Muscle of back (tissue), 13 donors: ENCODE results near the gene ADCY7. TPM values are rescaled to one million over a fixed set of nuclear protein-coding genes. Genes with fewer than 3 reads are reported as not detected.
"Not testable (repeated sequence)": the region's sequence is repeated elsewhere in the genome, so short reads cannot be mapped to it uniquely, and the experiment has no call there.

Experiments used
- DNase-seq, 3 donors: peaks; one replicate each; pipeline versions ENCODE4 v3.0.0 to v3.0.0-alpha.2; 2013
- long read RNA-seq, 9 donors: transcript quantifications; one replicate each; lab custom pipeline, GENCODE V29; 2026
- polyA plus RNA-seq, 10 donors: library from polyadenylated mRNA; unstranded; fragments of 120-200 nt; gene quantifications; one replicate each; pipeline ENCODE4 v1.2.1, GENCODE V29; 2013; ENCODE audit not compliant: insufficient read length in 10 of 10

ADCY7 gene
- polyA plus RNA-seq: 10 to 100 TPM in 1 of 10 donors, 1 to 10 TPM in 9; 4.6 to 10.6 (median 8.9) TPM
- long read RNA-seq, donor 1, partial matches to known transcripts: 69 of 74 reads
- long read RNA-seq, donor 1, other reads (novel, unspliced or antisense): 5 of 74 reads
- long read RNA-seq, donor 2: 0 reads
- long read RNA-seq, donor 3: 0 reads
- long read RNA-seq, donor 4, partial matches to known transcripts: 75 of 81 reads
- long read RNA-seq, donor 4, other reads (novel, unspliced or antisense): 6 of 81 reads
- long read RNA-seq, donor 5, partial matches to known transcripts: 127 of 127 reads
- long read RNA-seq, donor 5, other reads (novel, unspliced or antisense): 0 of 127 reads
- long read RNA-seq, donor 6, partial matches to known transcripts: 154 of 162 reads
- long read RNA-seq, donor 6, other reads (novel, unspliced or antisense): 8 of 162 reads
- long read RNA-seq, donor 7, partial matches to known transcripts: 78 of 93 reads
- long read RNA-seq, donor 7, other reads (novel, unspliced or antisense): 15 of 93 reads
- long read RNA-seq, donor 8, partial matches to known transcripts: 93 of 93 reads
- long read RNA-seq, donor 8, other reads (novel, unspliced or antisense): 0 of 93 reads
- long read RNA-seq, donor 9: 0 reads

GRCh38 chr16:50266337-50267091 lies at the start of gene ADCY7:
Gene ADCY7, plus strand, starts transcription at chr16:50266551. Its CDS starts 21,629 bp downstream, at chr16:50288180.
- DNase-seq: peak; percentile 36 to 80 (median 78)

- no peak for DNase-seq
Measured at GRCh38 chr16:50219402-50219975, 46.9 kb upstream of the ADCY7 start.

- DNase-seq: no peak
Measured at GRCh38 chr16:50224286-50224685, 42.1 kb upstream of the ADCY7 start.

GRCh38 chr16:50227120-50227519 lies 39.2 kb upstream of the ADCY7 start:
- DNase-seq: no peak

- no peak for DNase-seq
Measured at GRCh38 chr16:50227665-50228064, 38.7 kb upstream of the ADCY7 start.

GRCh38 chr16:50228364-50228868 lies 37.9 kb upstream of the ADCY7 start:
- DNase-seq: no peak

GRCh38 chr16:50229149-50229726 lies 37.1 kb upstream of the ADCY7 start:
- DNase-seq: no peak

GRCh38 chr16:50234771-50235556 lies 31.4 kb upstream of the ADCY7 start:
- DNase-seq: no peak

- DNase-seq: no peak
Measured at GRCh38 chr16:50235581-50235980, 30.8 kb upstream of the ADCY7 start.

GRCh38 chr16:50238314-50238713 lies 28.0 kb upstream of the ADCY7 start:
- no peak for DNase-seq

GRCh38 chr16:50238868-50239301 lies 27.5 kb upstream of the ADCY7 start:
- DNase-seq: no peak

- not testable (repeated sequence) for DNase-seq
Measured at GRCh38 chr16:50243024-50243423, 23.3 kb upstream of the ADCY7 start.

GRCh38 chr16:50244140-50244503 lies 22.2 kb upstream of the ADCY7 start:
- no peak for DNase-seq

GRCh38 chr16:50244504-50245416 lies 21.6 kb upstream of the ADCY7 start:
- no peak for DNase-seq

GRCh38 chr16:50245417-50246298 lies 20.7 kb upstream of the ADCY7 start:
- DNase-seq: peak in 1 of 3 donors; percentile 47

GRCh38 chr16:50246299-50247122 lies 19.8 kb upstream of the ADCY7 start:
- no peak for DNase-seq

GRCh38 chr16:50247123-50247905 lies 19.0 kb upstream of the ADCY7 start:
- DNase-seq: no peak
